ENCODE data around the gene PLCB4. TPM values are rescaled to one million over a fixed set of nuclear protein-coding genes. Genes with fewer than 3 reads are reported as not detected.

The PLCB4 gene
- total and polyA plus RNA-seq, 4 experiments from 2014 or later, result not detected

GRCh38 chr20:9180481-9181257, 111.8 kb downstream of the PLCB4 start:
- Histone ChIP-seq H3K4me3 (ENCODE audit: low read length in 2 of 2) (no peak overlapping the region), H3K36me3 (ENCODE audit: insufficient read depth, low read length) (no peaks in the 10 kb centered on the region), H3K27ac (ENCODE audit: low read depth, low read length) (no peak overlapping the region), H3K27me3 (ENCODE audit: insufficient read depth, low read length) (no peaks in the 10 kb centered on the region), H3K4me1 (ENCODE audit: insufficient read depth, low read length) (no peaks in the 10 kb centered on the region), H3K9me3 (ENCODE audit: control insufficient read depth in 1 of 2, low read length in 2 of 2) (no peaks in the 10 kb centered on the region)
- peaks cover 0 to 9% (median 4%) of the 10 kb centered on the region in 8 donors for H3K9me3 Mint-ChIP-seq
- intact Hi-C loops (cut with micrococcal nuclease), result no loop called here
- no peaks in the 10 kb centered on the region for H3K4me1 Mint-ChIP-seq
- H3K4me3 Mint-ChIP-seq, result no peak overlapping the region
- no peak overlapping the region for H3K27ac Mint-ChIP-seq
- POLR2A ChIA-PET (ENCODE audit: partially characterized antibody), result no interaction called here
- no peaks in the 10 kb centered on the region for H3K27me3 Mint-ChIP-seq
- H3K36me3 Mint-ChIP-seq, result no peaks in the 10 kb centered on the region
- CTCF ChIA-PET (ENCODE audit: partially characterized antibody), result no interaction called here
- DNase-seq, result no peak

- intact Hi-C loops (cut with micrococcal nuclease), result no loop called here
- H3K4me1 Mint-ChIP-seq, result no peaks in the 10 kb centered on the region
- Histone ChIP-seq H3K27me3 (ENCODE audit: insufficient read depth, low read length) (no peaks in the 10 kb centered on the region), H3K27ac (ENCODE audit: low read depth, low read length) (no peak overlapping the region), H3K4me1 (ENCODE audit: insufficient read depth, low read length) (no peaks in the 10 kb centered on the region), H3K9me3 (ENCODE audit: control insufficient read depth in 1 of 2, low read length in 2 of 2) (no peaks in the 10 kb centered on the region), H3K36me3 (ENCODE audit: insufficient read depth, low read length) (no peaks in the 10 kb centered on the region), H3K4me3 (ENCODE audit: low read length in 2 of 2) (no peak overlapping the region)
- CTCF ChIA-PET (ENCODE audit: partially characterized antibody), result no interaction called here
- no peak for DNase-seq
- POLR2A ChIA-PET (ENCODE audit: partially characterized antibody), result no interaction called here
- no peak overlapping the region for H3K4me3 Mint-ChIP-seq
- no peaks in the 10 kb centered on the region for H3K36me3 Mint-ChIP-seq
- peaks cover 0 to 11% (median 7%) of the 10 kb centered on the region in 8 donors for H3K9me3 Mint-ChIP-seq
- H3K27ac Mint-ChIP-seq, result no peak overlapping the region
- no peaks in the 10 kb centered on the region for H3K27me3 Mint-ChIP-seq
Observed at GRCh38 chr20:9185511-9185910, 116.6 kb downstream of the PLCB4 start.

GRCh38 chr20:9186396-9186795, 117.5 kb downstream of the PLCB4 start:
- H3K4me3 ChIP-seq (ENCODE audit: low read length in 2 of 2), result no peak overlapping the region
- DNase-seq, result no peak
- Mint-ChIP-seq H3K9me3 (peaks cover 0 to 12% (median 8%) of the 10 kb centered on the region in 8 donors), H3K27ac (no peak overlapping the region), H3K4me3 (no peak overlapping the region), H3K27me3 (no peaks in the 10 kb centered on the region), H3K4me1 (no peaks in the 10 kb centered on the region), H3K36me3 (no peaks in the 10 kb centered on the region)
- H3K4me1 ChIP-seq (ENCODE audit: insufficient read depth, low read length), result no peaks in the 10 kb centered on the region
- H3K9me3 ChIP-seq (ENCODE audit: control insufficient read depth in 1 of 2, low read length in 2 of 2), result no peaks in the 10 kb centered on the region
- H3K36me3 ChIP-seq (ENCODE audit: insufficient read depth, low read length), result no peaks in the 10 kb centered on the region
- no peak overlapping the region for H3K27ac ChIP-seq (ENCODE audit: low read depth, low read length)
- no peaks in the 10 kb centered on the region for H3K27me3 ChIP-seq (ENCODE audit: insufficient read depth, low read length)
- POLR2A ChIA-PET (ENCODE audit: partially characterized antibody), result no interaction called here
- CTCF ChIA-PET (ENCODE audit: partially characterized antibody), result no interaction called here
- intact Hi-C loops (cut with micrococcal nuclease), result no loop called here

GRCh38 chr20:9195031-9195430, 126.1 kb downstream of the PLCB4 start:
- CTCF ChIA-PET (ENCODE audit: partially characterized antibody), result no interaction called here
- intact Hi-C loops (cut with micrococcal nuclease), result no loop called here
- Histone ChIP-seq H3K27me3 (ENCODE audit: insufficient read depth, low read length) (no peaks in the 10 kb centered on the region), H3K4me3 (ENCODE audit: low read length in 2 of 2) (no peak overlapping the region), H3K27ac (ENCODE audit: low read depth, low read length) (no peak overlapping the region), H3K9me3 (ENCODE audit: control insufficient read depth in 1 of 2, low read length in 2 of 2) (no peaks in the 10 kb centered on the region), H3K36me3 (ENCODE audit: insufficient read depth, low read length) (no peaks in the 10 kb centered on the region), H3K4me1 (ENCODE audit: insufficient read depth, low read length) (no peaks in the 10 kb centered on the region)
- POLR2A ChIA-PET (ENCODE audit: partially characterized antibody), result no interaction called here
- Mint-ChIP-seq H3K9me3 (peaks cover 0 to 7% (median 4%) of the 10 kb centered on the region in 8 donors), H3K4me3 (no peak overlapping the region), H3K27me3 (no peaks in the 10 kb centered on the region), H3K36me3 (no peaks in the 10 kb centered on the region), H3K27ac (no peak overlapping the region), H3K4me1 (no peaks in the 10 kb centered on the region)
- DNase-seq, result no peak

GRCh38 chr20:9196110-9196509, 127.2 kb downstream of the PLCB4 start:
- Mint-ChIP-seq H3K4me3 (no peak overlapping the region), H3K27me3 (no peaks in the 10 kb centered on the region), H3K9me3 (peaks cover 0 to 9% (median 4%) of the 10 kb centered on the region in 8 donors), H3K4me1 (no peaks in the 10 kb centered on the region), H3K27ac (no peak overlapping the region), H3K36me3 (no peaks in the 10 kb centered on the region)
- POLR2A ChIA-PET (ENCODE audit: partially characterized antibody), result no interaction called here
- H3K27me3 ChIP-seq (ENCODE audit: insufficient read depth, low read length), result no peaks in the 10 kb centered on the region
- H3K9me3 ChIP-seq (ENCODE audit: control insufficient read depth in 1 of 2, low read length in 2 of 2), result no peaks in the 10 kb centered on the region
- H3K27ac ChIP-seq (ENCODE audit: low read depth, low read length), result no peak overlapping the region
- H3K4me1 ChIP-seq (ENCODE audit: insufficient read depth, low read length), result no peaks in the 10 kb centered on the region
- CTCF ChIA-PET (ENCODE audit: partially characterized antibody), result no interaction called here
- intact Hi-C loops (cut with micrococcal nuclease), result no loop called here
- no peak overlapping the region for H3K4me3 ChIP-seq (ENCODE audit: low read length in 2 of 2)
- no peaks in the 10 kb centered on the region for H3K36me3 ChIP-seq (ENCODE audit: insufficient read depth, low read length)
- DNase-seq, result no peak

- Mint-ChIP-seq H3K27me3 (no peaks in the 10 kb centered on the region), H3K9me3 (peaks cover 0 to 6% (median 3%) of the 10 kb centered on the region in 8 donors), H3K27ac (no peak overlapping the region), H3K4me3 (no peak overlapping the region), H3K36me3 (no peaks in the 10 kb centered on the region), H3K4me1 (no peaks in the 10 kb centered on the region)
- ChIA-PET POLR2A (ENCODE audit: partially characterized antibody) (no interaction called here), CTCF (ENCODE audit: partially characterized antibody) (no interaction called here)
- no peaks in the 10 kb centered on the region for H3K36me3 ChIP-seq (ENCODE audit: insufficient read depth, low read length)
- intact Hi-C loops (cut with micrococcal nuclease), result no loop called here
- H3K27ac ChIP-seq (ENCODE audit: low read depth, low read length), result no peak overlapping the region
- H3K4me3 ChIP-seq (ENCODE audit: low read length in 2 of 2), result no peak overlapping the region
- no peaks in the 10 kb centered on the region for H3K27me3 ChIP-seq (ENCODE audit: insufficient read depth, low read length)
- no peaks in the 10 kb centered on the region for H3K9me3 ChIP-seq (ENCODE audit: control insufficient read depth in 1 of 2, low read length in 2 of 2)
- no peak for DNase-seq
- H3K4me1 ChIP-seq (ENCODE audit: insufficient read depth, low read length), result no peaks in the 10 kb centered on the region
Observed at GRCh38 chr20:9198460-9198859, 129.6 kb downstream of the PLCB4 start.

- no peak overlapping the region for H3K27ac ChIP-seq (ENCODE audit: low read depth, low read length)
- POLR2A ChIA-PET (ENCODE audit: partially characterized antibody), result no interaction called here
- no peaks in the 10 kb centered on the region for H3K9me3 ChIP-seq (ENCODE audit: control insufficient read depth in 1 of 2, low read length in 2 of 2)
- Mint-ChIP-seq H3K9me3 (peaks cover 0 to 6% (median 3%) of the 10 kb centered on the region in 8 donors), H3K4me1 (no peaks in the 10 kb centered on the region), H3K36me3 (no peaks in the 10 kb centered on the region), H3K4me3 (no peak overlapping the region), H3K27ac (no peak overlapping the region), H3K27me3 (no peaks in the 10 kb centered on the region)
- no peak overlapping the region for H3K4me3 ChIP-seq (ENCODE audit: low read length in 2 of 2)
- H3K36me3 ChIP-seq (ENCODE audit: insufficient read depth, low read length), result no peaks in the 10 kb centered on the region
- CTCF ChIA-PET (ENCODE audit: partially characterized antibody), result no interaction called here
- DNase-seq, result no peak
- no peaks in the 10 kb centered on the region for H3K27me3 ChIP-seq (ENCODE audit: insufficient read depth, low read length)
- no peaks in the 10 kb centered on the region for H3K4me1 ChIP-seq (ENCODE audit: insufficient read depth, low read length)
- intact Hi-C loops (cut with micrococcal nuclease), result no loop called here
Observed at GRCh38 chr20:9200196-9200595, 131.3 kb downstream of the PLCB4 start.
